T-helper 9 cell (primary cell): Measurements from ENCODE around the gene CDK10.

ENCODE experiments used
- DNase-seq: peaks from one replicate; pipeline ENCODE4 v3.0.0-alpha.2; 2020

Gene CDK10

GRCh38 chr16:89738072-89738377 is 51.5 kb downstream of the CDK10 start:
- DNase-seq, result no peak

DNA sequence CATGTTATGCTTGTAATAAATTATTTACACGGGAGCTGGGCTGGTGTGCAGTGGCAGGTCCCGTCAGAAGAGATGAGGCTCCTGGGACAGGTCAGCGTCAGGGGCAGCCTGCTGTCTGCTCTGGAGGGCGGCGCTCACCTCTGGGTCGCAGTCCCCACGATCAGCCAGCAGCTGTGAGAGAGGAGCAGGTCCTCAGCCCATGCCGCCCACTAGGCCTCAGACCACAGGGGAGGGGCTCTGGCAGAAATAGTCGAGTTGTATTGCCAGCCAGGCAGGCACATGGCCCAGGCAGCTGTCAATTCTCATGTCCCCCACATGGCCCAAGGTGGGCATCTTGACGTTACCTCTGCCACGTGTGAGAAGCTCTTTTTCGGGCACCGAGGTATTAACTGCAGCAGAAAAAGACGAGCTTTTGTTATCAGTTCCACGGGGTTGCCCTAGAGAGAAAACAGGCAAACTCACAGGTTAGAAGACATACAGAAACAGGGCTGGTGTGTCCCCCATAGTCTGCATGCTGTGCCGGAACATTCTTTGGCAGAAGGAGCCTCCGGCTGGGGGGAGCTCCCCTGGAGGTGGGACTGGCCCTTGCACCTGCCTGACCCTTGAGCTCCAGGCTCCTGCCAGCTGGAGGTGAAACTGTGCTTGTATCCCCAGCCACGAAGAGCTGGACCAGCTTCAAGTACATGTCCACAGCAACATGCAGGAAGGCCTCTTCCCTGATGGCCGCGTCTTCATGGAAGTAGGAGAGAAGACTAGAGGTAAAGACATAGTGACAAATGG is 52.2 kb downstream of the CDK10 start:
- DNase-seq, result no peak

GRCh38 chr16:89739383-89739782 is 52.9 kb downstream of the CDK10 start:
- no peak for DNase-seq

GRCh38 chr16:89741342-89742014 is 55.0 kb downstream of the CDK10 start:
- DNase-seq, result no peak

DNA sequence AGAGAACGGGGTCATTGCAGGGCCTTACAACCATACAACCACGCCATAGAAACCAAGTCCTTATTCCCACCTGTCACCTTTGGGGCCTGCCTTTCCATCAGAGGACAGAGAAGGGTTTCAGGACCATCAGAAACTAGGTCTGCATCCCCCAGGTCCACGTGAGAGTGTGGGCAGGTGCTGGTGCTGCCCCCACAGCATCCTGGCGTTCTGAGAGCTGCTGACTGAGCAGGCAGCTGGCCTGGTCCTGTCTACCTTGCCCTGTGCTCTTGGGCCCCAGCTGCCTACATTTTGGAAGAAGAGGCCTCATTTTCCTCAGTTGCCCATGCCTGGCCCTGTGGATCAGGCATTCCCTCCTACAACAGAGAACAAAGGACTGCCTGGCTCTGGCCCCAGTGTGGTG is 56.5 kb downstream of the CDK10 start:
- no peak for DNase-seq

DNA sequence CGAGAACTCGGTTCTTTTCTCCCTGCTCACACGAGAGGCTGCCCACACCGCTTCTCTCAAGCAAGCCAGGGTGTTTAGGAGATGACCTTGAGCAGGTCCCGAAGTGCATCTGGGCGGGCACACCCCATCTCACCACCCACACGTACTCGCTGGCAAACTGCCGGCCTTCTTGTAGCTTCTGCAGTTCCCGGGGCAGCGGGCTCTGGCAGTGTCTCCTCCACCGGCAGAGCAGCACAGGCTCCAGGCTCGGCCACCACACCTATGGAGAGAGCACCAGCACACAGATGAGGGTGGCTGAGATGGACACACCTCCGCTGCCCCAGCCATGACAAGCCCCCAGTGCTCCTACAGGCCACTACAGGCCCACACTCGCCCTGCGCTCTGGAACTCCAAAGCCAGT is 58.3 kb downstream of the CDK10 start:
- no peak for DNase-seq
